Thoracic aorta (tissue), 2 donors: Measurements from ENCODE around the gene PRRG1. TPM values are rescaled to one million over a fixed set of nuclear protein-coding genes. Genes with fewer than 3 reads are reported as not detected.
A peak's percentile ranks its signal among the peaks of the same experiment; 100 is the strongest.

Experiments used
- ATAC-seq: fragments of 150-250 bp; one replicate; pipeline ENCODE4 v1.8.0; 2017; ENCODE audit warnings: low read depth; ENCODE audit not compliant: insufficient number of reproducible peaks, low FRiP score
- DNase-seq: peaks from one replicate; pipeline ENCODE4 v3.0.0-alpha.2; 2020; ENCODE audit warnings: low spot score
- H3K27ac ChIP-seq, 2 donors: fragments of 200-600 bp; sonication (generic); 1 replicate in 1 of 2; 2 replicates in 1 of 2; pipeline ENCODE4 v1.5.1; 2016; ENCODE audit warnings: mild to moderate bottlenecking in 2 of 2, moderate library complexity in 2 of 2
- H3K27me3 ChIP-seq: fragments of 200-600 bp; sonication (generic); replicated peaks from 2 replicates; pipeline ENCODE4 v1.6.0; 2016; ENCODE audit warnings: mild to moderate bottlenecking; ENCODE audit not compliant: insufficient read depth
- H3K36me3 ChIP-seq: fragments of 200-600 bp; sonication (generic); one replicate; pipeline ENCODE4 v1.5.1; 2016
- H3K4me1 ChIP-seq, 2 donors: fragments of 200-600 bp; sonication (generic); 1 replicate in 1 of 2; 2 replicates in 1 of 2; pipeline versions ENCODE4 v1.5.1 to v1.6.0; 2016; ENCODE audit warnings: low read depth in 2 of 2, mild to moderate bottlenecking in 1 of 2; ENCODE audit not compliant: control insufficient read depth in 1 of 2
- H3K4me3 ChIP-seq: fragments of 200-600 bp; sonication (generic); 2 replicates; pipeline ENCODE4 v1.5.1; 2016; ENCODE audit warnings: mild to moderate bottlenecking
- H3K9me3 ChIP-seq: fragments of 200-600 bp; sonication (generic); 2 replicates; pipeline ENCODE4 v1.5.1; 2016
- total RNA-seq, 2 donors: library from RNA; depleted of rRNA; stranded (reverse); fragments of >200 nt; gene quantifications; one replicate each; pipeline versions ENCODE4 v1.1.0 to v1.2.3, GENCODE V29; 2016
- TF ChIP-seq, protein P1 (sequence below): fragments of 200-600 bp; sonication (generic); IDR thresholded peaks from one replicate; pipeline ENCODE4 v1.5.1; 2019; ENCODE audit warnings: antibody characterized with exemption

The PRRG1 gene
- total RNA-seq, 2 donors from 2014 or later: 7.2 to 15.2 TPM

DNA sequence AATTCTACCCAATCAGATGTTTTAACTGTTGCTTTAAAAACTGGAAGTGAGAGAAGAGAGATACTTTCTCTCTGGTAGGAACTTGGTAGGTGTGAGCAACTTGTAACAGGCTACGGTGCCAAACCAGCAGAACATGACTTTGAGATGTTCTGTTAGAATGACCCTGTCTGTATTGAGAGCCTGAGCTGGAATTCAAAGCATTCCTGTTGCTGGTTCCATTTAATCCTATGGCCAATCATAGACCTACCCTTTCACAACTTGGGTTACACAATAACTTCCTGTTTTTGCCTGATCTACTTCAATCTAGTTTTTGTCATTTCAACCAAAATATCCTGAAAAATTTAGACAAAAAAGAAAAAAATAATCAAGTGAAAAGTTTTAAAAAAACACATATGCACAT lies 1.7 kb upstream of the PRRG1 start:
- no peak for ATAC-seq
- no peak overlapping the region for H3K27ac ChIP-seq
- TF ChIP-seq, protein P1, sequence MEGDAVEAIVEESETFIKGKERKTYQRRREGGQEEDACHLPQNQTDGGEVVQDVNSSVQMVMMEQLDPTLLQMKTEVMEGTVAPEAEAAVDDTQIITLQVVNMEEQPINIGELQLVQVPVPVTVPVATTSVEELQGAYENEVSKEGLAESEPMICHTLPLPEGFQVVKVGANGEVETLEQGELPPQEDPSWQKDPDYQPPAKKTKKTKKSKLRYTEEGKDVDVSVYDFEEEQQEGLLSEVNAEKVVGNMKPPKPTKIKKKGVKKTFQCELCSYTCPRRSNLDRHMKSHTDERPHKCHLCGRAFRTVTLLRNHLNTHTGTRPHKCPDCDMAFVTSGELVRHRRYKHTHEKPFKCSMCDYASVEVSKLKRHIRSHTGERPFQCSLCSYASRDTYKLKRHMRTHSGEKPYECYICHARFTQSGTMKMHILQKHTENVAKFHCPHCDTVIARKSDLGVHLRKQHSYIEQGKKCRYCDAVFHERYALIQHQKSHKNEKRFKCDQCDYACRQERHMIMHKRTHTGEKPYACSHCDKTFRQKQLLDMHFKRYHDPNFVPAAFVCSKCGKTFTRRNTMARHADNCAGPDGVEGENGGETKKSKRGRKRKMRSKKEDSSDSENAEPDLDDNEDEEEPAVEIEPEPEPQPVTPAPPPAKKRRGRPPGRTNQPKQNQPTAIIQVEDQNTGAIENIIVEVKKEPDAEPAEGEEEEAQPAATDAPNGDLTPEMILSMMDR: no peak

DNA sequence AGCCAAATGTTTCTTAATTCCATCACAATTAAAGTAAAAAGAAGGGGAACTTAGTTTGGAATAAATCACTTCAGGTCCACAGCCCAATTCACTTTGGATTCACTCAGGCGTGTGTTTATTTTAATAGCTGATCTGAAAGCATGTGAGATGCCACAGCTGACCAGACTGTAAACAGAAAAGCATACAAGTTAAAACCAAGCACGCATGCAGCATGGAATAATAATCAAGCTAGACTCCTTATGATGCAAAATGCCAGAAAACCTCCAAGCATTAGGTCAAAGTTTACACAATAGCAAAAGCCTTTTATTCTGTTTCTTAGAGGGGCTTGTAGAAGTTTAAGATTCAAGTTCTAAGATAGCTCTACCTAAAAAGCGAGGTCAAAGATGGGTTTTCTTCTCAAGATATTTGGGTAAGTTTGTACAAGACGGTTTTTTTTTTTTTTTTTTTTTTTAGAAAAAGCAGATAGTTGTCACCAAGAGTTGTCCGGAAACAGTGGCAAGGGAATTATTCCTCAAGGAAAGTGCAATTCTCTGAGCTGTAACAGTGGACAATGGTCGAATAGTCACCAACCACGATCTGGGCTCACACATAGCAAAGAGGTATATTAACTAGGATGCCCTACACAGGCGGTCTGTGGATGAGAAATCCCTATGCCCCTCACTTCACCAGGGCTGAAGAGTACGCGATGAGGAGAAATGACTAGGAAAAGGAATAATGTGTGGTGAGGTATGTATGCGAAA lies 763 bp upstream of the PRRG1 start:
- H3K27ac ChIP-seq: peak overlapping the region in 1 of 2 donors; percentile 73
- no peaks in the 10 kb centered on the region for H3K36me3 ChIP-seq
- H3K9me3 ChIP-seq: no peaks in the 10 kb centered on the region
- H3K4me1 ChIP-seq: no peaks in the 10 kb centered on the region
- DNase-seq (no peak), ATAC-seq (no peak)
- TF ChIP-seq, protein P1: no peak
- no peaks in the 10 kb centered on the region for H3K27me3 ChIP-seq
- H3K4me3 ChIP-seq: peak overlapping the region; percentile 87

More for the DNA sequence above, 1.7 kb upstream of the PRRG1 start:
- Histone ChIP-seq H3K9me3 (no peaks in the 10 kb centered on the region), H3K4me1 (no peaks in the 10 kb centered on the region), H3K4me3 (no peak overlapping the region), H3K36me3 (no peaks in the 10 kb centered on the region), H3K27me3 (no peaks in the 10 kb centered on the region)
- no peak for DNase-seq

DNA sequence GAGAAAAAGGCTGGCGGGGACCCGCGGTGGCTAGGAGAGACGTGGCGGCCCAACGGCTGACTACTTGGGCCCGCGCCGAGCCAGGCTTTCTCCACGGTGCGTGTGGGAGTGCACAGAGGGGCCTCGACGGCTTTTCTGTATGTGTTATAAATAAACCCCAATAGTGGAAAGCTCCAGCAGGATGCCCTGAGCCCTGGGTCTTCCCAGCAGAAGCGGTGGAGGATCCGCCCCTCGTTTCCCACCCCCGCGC lies 268 bp upstream of the PRRG1 start:
- TF ChIP-seq, protein P1: no peak
- Histone ChIP-seq H3K4me1 (no peaks in the 10 kb centered on the region), H3K36me3 (no peaks in the 10 kb centered on the region), H3K27me3 (no peaks in the 10 kb centered on the region), H3K27ac (peak overlapping the region in 1 of 2 donors; percentile 73), H3K4me3 (peak overlapping the region; percentile 87), H3K9me3 (no peaks in the 10 kb centered on the region)
- DNase-seq: no peak
- ATAC-seq: no peak

DNA sequence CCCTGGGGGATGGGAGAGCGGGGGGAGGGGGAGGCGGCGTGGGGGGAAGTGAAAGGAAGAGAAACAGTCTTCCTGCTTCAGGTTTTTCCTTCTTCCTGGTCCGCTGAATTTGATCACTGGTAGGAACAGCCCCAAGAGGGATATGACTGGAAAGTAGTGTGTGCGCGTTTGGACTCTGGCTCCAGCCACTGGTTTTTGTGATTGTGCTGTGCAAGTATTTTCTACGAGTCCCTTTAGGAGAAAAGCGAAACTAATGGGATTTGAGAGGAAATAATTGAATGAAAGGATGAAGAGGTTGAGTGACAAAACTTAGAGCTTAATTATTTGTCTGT lies 836 bp downstream of the PRRG1 start:
- peak overlapping the region; percentile 63 to 76 for H3K27ac ChIP-seq
- no peaks in the 10 kb centered on the region for H3K4me1 ChIP-seq
- H3K9me3 ChIP-seq: no peaks in the 10 kb centered on the region
- DNase-seq: no peak
- no peak for ATAC-seq
- peak overlapping the region; percentile 87 for H3K4me3 ChIP-seq
- TF ChIP-seq, protein P1: no peak
- no peaks in the 10 kb centered on the region for H3K36me3 ChIP-seq
- no peaks in the 10 kb centered on the region for H3K27me3 ChIP-seq

DNA sequence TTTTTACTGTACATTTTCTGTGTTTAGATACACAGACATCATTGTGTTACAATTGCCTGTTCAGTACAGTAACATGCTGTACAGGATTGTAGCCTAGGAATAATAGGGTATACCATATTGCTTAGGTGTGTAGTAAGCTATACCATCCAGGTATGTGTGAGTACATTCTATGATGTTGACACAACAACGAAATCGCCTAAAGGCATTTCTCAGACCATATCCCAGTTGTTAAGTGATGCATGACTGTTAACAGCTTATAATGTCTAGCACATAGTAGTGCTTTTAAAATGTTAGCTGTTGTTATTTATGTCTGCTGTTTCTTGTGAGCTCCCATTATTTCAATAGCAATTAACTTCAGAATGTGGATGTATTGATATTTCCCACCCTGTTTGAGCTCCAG lies 4.5 kb downstream of the PRRG1 start:
- Histone ChIP-seq H3K4me1 (no peaks in the 10 kb centered on the region), H3K4me3 (no peak overlapping the region), H3K36me3 (no peaks in the 10 kb centered on the region), H3K9me3 (no peaks in the 10 kb centered on the region), H3K27me3 (no peaks in the 10 kb centered on the region), H3K27ac (no peak overlapping the region)
- no peak for DNase-seq
- TF ChIP-seq, protein P1: no peak
- ATAC-seq: no peak
